HG03025 (cell line): ENCODE measurements around the gene PFDN6.

Experiments used
- ATAC-seq: cut with Tn5 transposase; IDR thresholded peaks from one replicate; pipeline ENCODE4 v1.9.1; 2021; ENCODE audit warnings: mild to moderate bottlenecking, moderate library complexity; ENCODE audit not compliant: unreplicated experiment, low FRiP score

Gene PFDN6

GRCh38 chr6:33314943-33315792, 25.8 kb downstream of the PFDN6 start:
- no peak for ATAC-seq

- no peak for ATAC-seq
Observed at GRCh38 chr6:33315793-33316602, 26.6 kb downstream of the PFDN6 start.

- ATAC-seq: no peak
Observed at GRCh38 chr6:33316603-33317418, 27.4 kb downstream of the PFDN6 start.

- no peak for ATAC-seq
Observed at GRCh38 chr6:33317419-33317668, 27.9 kb downstream of the PFDN6 start.

GRCh38 chr6:33317669-33318425, 28.4 kb downstream of the PFDN6 start, which contains the start of gene ZBTB22:
TSS of gene ZBTB22 (minus strand) at chr6:33317744. CDS start at chr6:33316916, 828 bp downstream.
- peak; percentile 47 for ATAC-seq

GRCh38 chr6:33318426-33319073, 29.1 kb downstream of the PFDN6 start:
- ATAC-seq: no peak

- ATAC-seq: no peak
Observed at GRCh38 chr6:33319939-33320314, 30.5 kb downstream of the PFDN6 start.

- no peak for ATAC-seq
Observed at GRCh38 chr6:33320315-33321181, 31.1 kb downstream of the PFDN6 start.

- no peak for ATAC-seq
Observed at GRCh38 chr6:33321227-33321626, 31.8 kb downstream of the PFDN6 start.

GRCh38 chr6:33323623-33323948, 34.2 kb downstream of the PFDN6 start:
- peak; percentile 7 for ATAC-seq

GRCh38 chr6:33324125-33324524, 34.7 kb downstream of the PFDN6 start:
- ATAC-seq: no peak

GRCh38 chr6:33329058-33329457, 39.7 kb downstream of the PFDN6 start:
- ATAC-seq: no peak

- ATAC-seq: no peak
Observed at GRCh38 chr6:33330736-33331135, 41.3 kb downstream of the PFDN6 start.

- ATAC-seq: no peak
Observed at GRCh38 chr6:33333666-33334065, 44.3 kb downstream of the PFDN6 start.

- no peak for ATAC-seq
Observed at GRCh38 chr6:33335916-33336315, 46.5 kb downstream of the PFDN6 start.

GRCh38 chr6:33336495-33336894, 47.1 kb downstream of the PFDN6 start:
- ATAC-seq: no peak

GRCh38 chr6:33339193-33339592, 49.8 kb downstream of the PFDN6 start:
- no peak for ATAC-seq
